Measurements from ENCODE around the gene PTPN1. TPM values are rescaled to one million over a fixed set of nuclear protein-coding genes. Genes with fewer than 3 reads are reported as not detected.
A peak's percentile ranks its signal among the peaks of the same experiment; 100 is the strongest.

PTPN1 gene
- total and polyA plus RNA-seq, 2 of the 13 experiments (the other 11 are each of a cell fraction or from before 2014, with no cell fraction given) = 17.7 to 37.2 TPM

DNA sequence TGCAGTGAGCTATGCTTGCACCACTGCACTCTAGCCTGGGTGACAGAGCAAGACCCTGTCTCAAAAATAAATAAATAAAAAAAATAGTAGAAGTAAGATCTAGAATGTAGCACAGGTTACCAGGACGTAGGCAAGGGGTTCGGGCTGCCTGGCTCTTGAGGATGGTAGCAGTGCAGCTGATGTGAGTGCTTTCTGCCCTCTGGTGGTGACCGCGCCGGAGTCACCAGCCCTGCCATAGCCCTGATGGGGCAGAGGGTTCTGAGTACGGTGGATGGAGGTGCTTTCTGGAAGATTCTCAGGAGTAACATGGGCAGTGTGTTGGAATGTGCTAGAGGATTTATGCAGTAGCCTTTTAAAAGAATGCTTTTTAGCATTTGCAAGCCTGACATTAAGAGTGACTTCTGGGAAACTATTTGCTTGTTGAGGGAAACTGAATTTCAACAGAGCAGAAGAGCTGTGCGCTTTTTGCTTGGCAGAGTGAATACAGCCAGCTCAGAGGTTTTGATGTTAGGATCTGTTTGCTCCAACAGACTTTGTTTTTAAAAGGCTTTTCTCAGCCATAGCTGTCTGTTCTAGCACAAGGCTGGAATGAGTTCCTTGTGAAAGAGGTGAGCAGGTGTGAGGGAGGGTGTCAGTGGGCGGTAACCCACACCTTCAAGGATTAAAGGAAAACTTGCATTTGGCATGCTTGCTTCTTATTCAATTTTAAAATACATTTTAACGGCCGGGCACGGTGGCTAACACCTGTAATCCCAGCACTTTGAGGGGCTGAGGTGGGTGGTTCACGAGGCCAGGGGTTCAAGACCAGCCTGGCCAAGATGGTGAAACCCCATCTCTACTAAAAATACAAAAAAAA is 65.9 kb downstream of the PTPN1 start (continued):
- TF ChIP-seq, protein P1, sequence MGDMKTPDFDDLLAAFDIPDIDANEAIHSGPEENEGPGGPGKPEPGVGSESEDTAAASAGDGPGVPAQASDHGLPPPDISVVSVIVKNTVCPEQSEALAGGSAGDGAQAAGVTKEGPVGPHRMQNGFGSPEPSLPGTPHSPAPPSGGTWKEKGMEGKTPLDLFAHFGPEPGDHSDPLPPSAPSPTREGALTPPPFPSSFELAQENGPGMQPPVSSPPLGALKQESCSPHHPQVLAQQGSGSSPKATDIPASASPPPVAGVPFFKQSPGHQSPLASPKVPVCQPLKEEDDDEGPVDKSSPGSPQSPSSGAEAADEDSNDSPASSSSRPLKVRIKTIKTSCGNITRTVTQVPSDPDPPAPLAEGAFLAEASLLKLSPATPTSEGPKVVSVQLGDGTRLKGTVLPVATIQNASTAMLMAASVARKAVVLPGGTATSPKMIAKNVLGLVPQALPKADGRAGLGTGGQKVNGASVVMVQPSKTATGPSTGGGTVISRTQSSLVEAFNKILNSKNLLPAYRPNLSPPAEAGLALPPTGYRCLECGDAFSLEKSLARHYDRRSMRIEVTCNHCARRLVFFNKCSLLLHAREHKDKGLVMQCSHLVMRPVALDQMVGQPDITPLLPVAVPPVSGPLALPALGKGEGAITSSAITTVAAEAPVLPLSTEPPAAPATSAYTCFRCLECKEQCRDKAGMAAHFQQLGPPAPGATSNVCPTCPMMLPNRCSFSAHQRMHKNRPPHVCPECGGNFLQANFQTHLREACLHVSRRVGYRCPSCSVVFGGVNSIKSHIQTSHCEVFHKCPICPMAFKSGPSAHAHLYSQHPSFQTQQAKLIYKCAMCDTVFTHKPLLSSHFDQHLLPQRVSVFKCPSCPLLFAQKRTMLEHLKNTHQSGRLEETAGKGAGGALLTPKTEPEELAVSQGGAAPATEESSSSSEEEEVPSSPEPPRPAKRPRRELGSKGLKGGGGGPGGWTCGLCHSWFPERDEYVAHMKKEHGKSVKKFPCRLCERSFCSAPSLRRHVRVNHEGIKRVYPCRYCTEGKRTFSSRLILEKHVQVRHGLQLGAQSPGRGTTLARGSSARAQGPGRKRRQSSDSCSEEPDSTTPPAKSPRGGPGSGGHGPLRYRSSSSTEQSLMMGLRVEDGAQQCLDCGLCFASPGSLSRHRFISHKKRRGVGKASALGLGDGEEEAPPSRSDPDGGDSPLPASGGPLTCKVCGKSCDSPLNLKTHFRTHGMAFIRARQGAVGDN (CRISPR knock-in tag; IDR thresholded peaks at IDR 0.05) = peak; percentile 53; the same call in 1 of the 2 replicates
- TF ChIP-seq, protein P2, sequence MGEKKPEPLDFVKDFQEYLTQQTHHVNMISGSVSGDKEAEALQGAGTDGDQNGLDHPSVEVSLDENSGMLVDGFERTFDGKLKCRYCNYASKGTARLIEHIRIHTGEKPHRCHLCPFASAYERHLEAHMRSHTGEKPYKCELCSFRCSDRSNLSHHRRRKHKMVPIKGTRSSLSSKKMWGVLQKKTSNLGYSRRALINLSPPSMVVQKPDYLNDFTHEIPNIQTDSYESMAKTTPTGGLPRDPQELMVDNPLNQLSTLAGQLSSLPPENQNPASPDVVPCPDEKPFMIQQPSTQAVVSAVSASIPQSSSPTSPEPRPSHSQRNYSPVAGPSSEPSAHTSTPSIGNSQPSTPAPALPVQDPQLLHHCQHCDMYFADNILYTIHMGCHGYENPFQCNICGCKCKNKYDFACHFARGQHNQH (CRISPR knock-in tag; IDR thresholded peaks at IDR 0.05) = no peak
- TF ChIP-seq, protein P3, sequence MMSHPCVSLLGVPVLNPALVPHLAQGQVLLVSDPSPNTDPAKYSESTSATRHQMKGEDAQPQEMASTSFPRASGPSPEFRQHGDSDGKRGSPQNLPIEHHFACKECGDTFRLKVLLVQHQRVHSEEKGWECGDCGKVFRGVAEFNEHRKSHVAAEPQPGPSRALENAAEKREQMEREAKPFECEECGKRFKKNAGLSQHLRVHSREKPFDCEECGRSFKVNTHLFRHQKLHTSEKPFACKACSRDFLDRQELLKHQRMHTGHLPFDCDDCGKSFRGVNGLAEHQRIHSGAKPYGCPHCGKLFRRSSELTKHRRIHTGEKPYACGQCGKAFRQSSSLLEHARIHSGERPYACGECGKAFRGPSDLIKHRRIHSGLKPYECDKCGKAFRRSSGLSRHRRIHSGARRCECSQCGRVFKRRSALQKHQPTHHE (CRISPR knock-in tag; IDR thresholded peaks at IDR 0.05; ENCODE audit: borderline replicate concordance) = no peak
- peak; percentile 69 for TF ChIP-seq THAP11 (CRISPR knock-in tag; IDR thresholded peaks at IDR 0.05)
- TF ChIP-seq MIXL1 (CRISPR knock-in tag; IDR thresholded peaks at IDR 0.05) = peak; percentile 42; the same call in 1 of the 2 replicates
- TF ChIP-seq MYC (CRISPR knock-in tag; IDR thresholded peaks at IDR 0.05; ENCODE audit: borderline replicate concordance) = 0 out of 2 replicates have a peak, but pooled peaks have one; percentile 9
- no peak for TF ChIP-seq RBM39 (IDR thresholded peaks at IDR 0.05; ENCODE audit: low read depth, low read length, poor library complexity, severe bottlenecking)
- no peak for TF ChIP-seq TBX2 (CRISPR knock-in tag; IDR thresholded peaks at IDR 0.05; ENCODE audit: borderline replicate concordance)
- TF ChIP-seq FOSL2 (CRISPR knock-in tag; IDR thresholded peaks at IDR 0.05) = peak; percentile 31; the same call in 1 of the 2 replicates
- TF ChIP-seq ZBTB7B (CRISPR knock-in tag; IDR thresholded peaks at IDR 0.05) = no peak; the same call in 1 of the 2 replicates
- no peak for TF ChIP-seq PHF5A (CRISPR knock-in tag; IDR thresholded peaks at IDR 0.05; ENCODE audit: low read depth, unreplicated experiment)
- TF ChIP-seq GFI1 (CRISPR knock-in tag; IDR thresholded peaks at IDR 0.05; ENCODE audit: borderline replicate concordance) = no peak
- TF ChIP-seq ZNF3 (CRISPR knock-in tag; IDR thresholded peaks at IDR 0.05) = no peak
- TF ChIP-seq, protein P4, sequence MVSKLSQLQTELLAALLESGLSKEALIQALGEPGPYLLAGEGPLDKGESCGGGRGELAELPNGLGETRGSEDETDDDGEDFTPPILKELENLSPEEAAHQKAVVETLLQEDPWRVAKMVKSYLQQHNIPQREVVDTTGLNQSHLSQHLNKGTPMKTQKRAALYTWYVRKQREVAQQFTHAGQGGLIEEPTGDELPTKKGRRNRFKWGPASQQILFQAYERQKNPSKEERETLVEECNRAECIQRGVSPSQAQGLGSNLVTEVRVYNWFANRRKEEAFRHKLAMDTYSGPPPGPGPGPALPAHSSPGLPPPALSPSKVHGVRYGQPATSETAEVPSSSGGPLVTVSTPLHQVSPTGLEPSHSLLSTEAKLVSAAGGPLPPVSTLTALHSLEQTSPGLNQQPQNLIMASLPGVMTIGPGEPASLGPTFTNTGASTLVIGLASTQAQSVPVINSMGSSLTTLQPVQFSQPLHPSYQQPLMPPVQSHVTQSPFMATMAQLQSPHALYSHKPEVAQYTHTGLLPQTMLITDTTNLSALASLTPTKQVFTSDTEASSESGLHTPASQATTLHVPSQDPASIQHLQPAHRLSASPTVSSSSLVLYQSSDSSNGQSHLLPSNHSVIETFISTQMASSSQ (IDR thresholded peaks at IDR 0.05; ENCODE audit: low read depth) = no peak
- TF ChIP-seq, protein P4 (CRISPR knock-in tag; IDR thresholded peaks at IDR 0.05; ENCODE audit: borderline replicate concordance) = no peak
- TF ChIP-seq FOXO1 (CRISPR knock-in tag; IDR thresholded peaks at IDR 0.05) = no peak
- peak; percentile 61; the same call in 1 of the 2 replicates for TF ChIP-seq ZKSCAN8 (CRISPR knock-in tag; IDR thresholded peaks at IDR 0.05; ENCODE audit: borderline replicate concordance)
- no peak for TF ChIP-seq ZNF703 (CRISPR knock-in tag; IDR thresholded peaks at IDR 0.05; ENCODE audit: borderline replicate concordance)
- no peak for TF ChIP-seq ZNF30 (CRISPR knock-in tag; IDR thresholded peaks at IDR 0.05)
